Upper lobe of left lung (tissue), 6 donors: ENCODE measurements around the gene TMEM190. TPM values are rescaled to one million over a fixed set of nuclear protein-coding genes. Genes with fewer than 3 reads are reported as not detected.
"Not testable (repeated sequence)": the region's sequence is repeated elsewhere in the genome, so short reads cannot be mapped to it uniquely, and the experiment has no call there.

Experiments used
- ATAC-seq, 2 donors: fragments of 200-7000 bp; cut with Tn5 transposase; one replicate each; pipeline ENCODE4 v1.9.1; 2022; ENCODE audit warnings: mild to moderate bottlenecking in 2 of 2, moderate library complexity in 2 of 2; ENCODE audit not compliant: low FRiP score in 2 of 2
- DNase-seq, 2 donors: peaks; one replicate each; pipeline ENCODE4 v3.0.0-alpha.2; 2019 to 2020
- H3K27ac ChIP-seq, 4 donors: fragments of 200-600 bp; sonication (generic); one replicate each; pipeline ENCODE4 v1.5.1; 2016 to 2019
- H3K27me3 ChIP-seq, 4 donors: fragments of 200-600 bp; sonication (generic); one replicate each; pipeline ENCODE4 v1.5.1; 2017 to 2019
- H3K36me3 ChIP-seq, 4 donors: fragments of 200-600 bp; sonication (generic); one replicate each; pipeline ENCODE4 v1.5.1; 2016 to 2019
- H3K4me1 ChIP-seq, 4 donors: fragments of 200-600 bp; sonication (generic); one replicate each; pipeline ENCODE4 v1.5.1; 2018 to 2019
- H3K4me3 ChIP-seq, 4 donors: fragments of 200-600 bp; sonication (generic); one replicate each; pipeline ENCODE4 v1.5.1; 2017 to 2019; ENCODE audit warnings: mild to moderate bottlenecking in 2 of 4, moderate library complexity in 1 of 4
- H3K9me3 ChIP-seq, 4 donors: fragments of 200-600 bp; sonication (generic); one replicate each; pipeline ENCODE4 v1.5.1; 2018 to 2019
- EP300 ChIP-seq, 4 donors: sonication (generic); formaldehyde crosslinking; IDR thresholded peaks; one replicate each; pipeline ENCODE4 v1.5.1; 2017; ENCODE audit warnings: antibody characterized with exemption in 4 of 4, control low read depth in 2 of 4
- POLR2A ChIP-seq, 4 donors: fragments of 450-650 bp; IDR thresholded peaks; one replicate each; pipeline ENCODE4 v1.5.1; 2016 to 2017; ENCODE audit warnings: antibody characterized with exemption in 4 of 4, mild to moderate bottlenecking in 2 of 4
- POLR2AphosphoS5 ChIP-seq, 2 donors: sonication (generic); formaldehyde crosslinking; IDR thresholded peaks; one replicate each; pipeline ENCODE4 v1.5.1; 2017; ENCODE audit warnings: antibody characterized with exemption in 2 of 2
- WGBS, 2 donors: methylation state at CpG; one replicate each; pipeline ENCODE4 v1.1.5; 2017 to 2018; 5-methylcytosine and 5-hydroxymethylcytosine counted together
- total RNA-seq, 6 donors: library from RNA; depleted of rRNA in 4 of 6; stranded (reverse); fragments of >200 nt in 4 of 6; gene quantifications; one replicate each; pipeline versions ENCODE4 v1.1.0 to v1.2.1, GENCODE V29; 2016 to 2021
- TF ChIP-seq, protein P1 (sequence below), 6 experiments: fragments of 450-650 bp in 4 of 6; fragments of 200-600 bp in 2 of 6; sonication (generic) in 2 of 6; IDR thresholded peaks; one replicate each; pipeline ENCODE4 v1.5.1; 2016 to 2019; ENCODE audit warnings: antibody characterized with exemption in 6 of 6
- donor health status: DM: no; HTN: no; CAD: no; lungs with moderate emphysema.
- donor health status: DM: no; HTN: yes; CAD: no; lungs with severe emphysema.

The TMEM190 gene
- total RNA-seq, 6 donors from 2014 or later = 0.92 to 48.6 (median 20.9) TPM

- Histone ChIP-seq H3K4me1 (peaks cover 19 to 34% (median 23%) of the 10 kb centered on the region in 4 donors), H3K36me3 (peaks cover 12 to 48% (median 41%) of the 10 kb centered on the region in 4 donors), H3K27ac (no peak overlapping the region), H3K4me3 (no peak overlapping the region), H3K27me3 (no peaks in the 10 kb centered on the region), H3K9me3 (no peaks in the 10 kb centered on the region)
- 79 to 80% methylated on average over 18 of the region's 18 CpGs for WGBS, 2 donors
- no peak for TF ChIP-seq POLR2AphosphoS5 (IDR thresholded peaks at IDR 0.05)
- no peak for TF ChIP-seq EP300 (IDR thresholded peaks at IDR 0.05)
- TF ChIP-seq POLR2A (IDR thresholded peaks at IDR 0.05) = no peak
- TF ChIP-seq, protein P1, sequence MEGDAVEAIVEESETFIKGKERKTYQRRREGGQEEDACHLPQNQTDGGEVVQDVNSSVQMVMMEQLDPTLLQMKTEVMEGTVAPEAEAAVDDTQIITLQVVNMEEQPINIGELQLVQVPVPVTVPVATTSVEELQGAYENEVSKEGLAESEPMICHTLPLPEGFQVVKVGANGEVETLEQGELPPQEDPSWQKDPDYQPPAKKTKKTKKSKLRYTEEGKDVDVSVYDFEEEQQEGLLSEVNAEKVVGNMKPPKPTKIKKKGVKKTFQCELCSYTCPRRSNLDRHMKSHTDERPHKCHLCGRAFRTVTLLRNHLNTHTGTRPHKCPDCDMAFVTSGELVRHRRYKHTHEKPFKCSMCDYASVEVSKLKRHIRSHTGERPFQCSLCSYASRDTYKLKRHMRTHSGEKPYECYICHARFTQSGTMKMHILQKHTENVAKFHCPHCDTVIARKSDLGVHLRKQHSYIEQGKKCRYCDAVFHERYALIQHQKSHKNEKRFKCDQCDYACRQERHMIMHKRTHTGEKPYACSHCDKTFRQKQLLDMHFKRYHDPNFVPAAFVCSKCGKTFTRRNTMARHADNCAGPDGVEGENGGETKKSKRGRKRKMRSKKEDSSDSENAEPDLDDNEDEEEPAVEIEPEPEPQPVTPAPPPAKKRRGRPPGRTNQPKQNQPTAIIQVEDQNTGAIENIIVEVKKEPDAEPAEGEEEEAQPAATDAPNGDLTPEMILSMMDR (IDR thresholded peaks at IDR 0.05) = no peak
- no peak for ATAC-seq
- DNase-seq = no peak
Measured at GRCh38 chr19:55391702-55392615, 15.3 kb downstream of the TMEM190 start.

GRCh38 chr19:55392820-55393761 is 16.5 kb downstream of the TMEM190 start:
- Histone ChIP-seq H3K27me3 (no peaks in the 10 kb centered on the region), H3K9me3 (no peaks in the 10 kb centered on the region), H3K27ac (no peak overlapping the region), H3K4me1 (peaks cover 8 to 23% (median 12%) of the 10 kb centered on the region in 4 donors), H3K36me3 (peaks cover 7 to 38% (median 34%) of the 10 kb centered on the region in 4 donors), H3K4me3 (no peak overlapping the region)
- WGBS, 2 donors = 74 to 86% methylated on average over 15 to 18 of the region's 18 CpGs
- no peak for TF ChIP-seq POLR2AphosphoS5 (IDR thresholded peaks at IDR 0.05)
- no peak for TF ChIP-seq EP300 (IDR thresholded peaks at IDR 0.05)
- no peak for TF ChIP-seq POLR2A (IDR thresholded peaks at IDR 0.05)
- TF ChIP-seq, protein P1 (IDR thresholded peaks at IDR 0.05) = no peak
- DNase-seq (no peak), ATAC-seq (no peak)

GRCh38 chr19:55398200-55398925 is 21.7 kb downstream of the TMEM190 start:
- DNase-seq = peak in 1 of 2 donors; percentile 52
- Histone ChIP-seq H3K27ac (peak overlapping the region in 3 of 4 donors; percentile 10 to 55 (median 15)), H3K27me3 (no peaks in the 10 kb centered on the region), H3K4me3 (peak overlapping the region in 1 of 4 donors; percentile 10), H3K9me3 (no peaks in the 10 kb centered on the region), H3K36me3 (peaks cover 4 to 33% (median 26%) of the 10 kb centered on the region in 4 donors), H3K4me1 (peaks cover 0 to 8% (median 1%) of the 10 kb centered on the region in 4 donors)
- ATAC-seq = peak in 1 of 2 donors; percentile 26
- no peak for TF ChIP-seq EP300 (IDR thresholded peaks at IDR 0.05)
- TF ChIP-seq, protein P1 (IDR thresholded peaks at IDR 0.05) = no peak
- TF ChIP-seq POLR2A (IDR thresholded peaks at IDR 0.05) = no peak
- WGBS, 2 donors = 58 to 70% methylated on average over 10 to 12 of the region's 12 CpGs

DNA sequence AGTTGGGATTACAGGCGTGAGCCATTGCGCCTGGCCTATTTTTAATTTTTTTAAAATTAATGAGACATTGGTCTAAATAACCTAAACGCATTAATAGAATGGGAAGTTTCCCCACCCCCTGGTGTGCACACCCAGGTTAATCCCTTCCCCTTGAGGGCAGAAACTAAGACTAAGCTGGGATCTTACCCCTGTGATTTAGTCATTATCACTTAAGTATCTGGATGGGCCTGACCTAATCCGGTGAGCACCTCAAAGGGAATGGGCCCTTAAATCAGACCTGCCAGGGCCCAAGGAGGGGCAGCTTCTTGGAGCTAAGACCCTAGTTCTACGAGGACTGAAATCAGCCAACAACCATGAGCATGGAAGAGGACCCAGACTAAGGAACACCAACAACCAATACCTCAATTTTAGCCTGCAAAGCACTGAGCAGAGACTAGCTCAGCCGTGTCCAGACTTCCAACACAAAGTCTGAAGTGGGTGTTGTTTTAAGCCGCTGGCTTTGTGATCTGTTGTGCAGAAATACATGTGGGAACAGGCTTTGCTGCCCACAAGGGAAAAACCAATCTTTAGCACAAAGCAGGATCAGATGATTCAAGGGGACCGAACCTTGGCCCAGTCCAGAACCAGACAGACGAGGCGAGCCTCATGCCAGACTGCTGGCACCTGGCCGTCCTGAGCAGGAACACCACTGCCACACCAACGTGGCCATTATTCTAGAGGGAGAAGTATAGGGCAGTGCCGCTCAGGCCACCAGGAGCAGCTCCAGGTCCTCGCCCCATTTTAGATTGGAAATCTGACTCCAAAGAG is 23.9 kb downstream of the TMEM190 start:
- peaks cover 0 to 10% (median 2%) of the 10 kb centered on the region in 4 donors for H3K4me1 ChIP-seq
- 87 to 89% methylated on average over 14 of the region's 14 CpGs for WGBS, 2 donors
- no peak for ATAC-seq
- peaks cover 4 to 46% (median 38%) of the 10 kb centered on the region in 4 donors for H3K36me3 ChIP-seq
- DNase-seq = no peak
- no peak overlapping the region for H3K4me3 ChIP-seq
- H3K27ac ChIP-seq = no peak overlapping the region
- no peak for TF ChIP-seq EP300 (IDR thresholded peaks at IDR 0.05)
- no peak for TF ChIP-seq POLR2A (IDR thresholded peaks at IDR 0.05)
- no peak for TF ChIP-seq POLR2AphosphoS5 (IDR thresholded peaks at IDR 0.05)
- TF ChIP-seq, protein P1 (IDR thresholded peaks at IDR 0.05) = no peak
- no peaks in the 10 kb centered on the region for H3K27me3 ChIP-seq
- no peaks in the 10 kb centered on the region for H3K9me3 ChIP-seq

- not testable (repeated sequence) for H3K27me3 ChIP-seq, DNase-seq, ATAC-seq, H3K27ac ChIP-seq, H3K9me3 ChIP-seq, H3K4me3 ChIP-seq
- Histone ChIP-seq H3K4me1 (peaks cover 5 to 19% (median 8%) of the 10 kb centered on the region in 4 donors), H3K36me3 (peaks cover 4 to 48% (median 40%) of the 10 kb centered on the region in 4 donors)
- 92% methylated on average over 11 of the region's 28 CpGs; no CpG with 5 or more reads in 1 of the 2 donors for WGBS, 2 donors
Measured at GRCh38 chr19:55401390-55401789, 24.8 kb downstream of the TMEM190 start.
